IMR-90 (cell line): ENCODE data around the gene SSC4D. TPM values are rescaled to one million over a fixed set of nuclear protein-coding genes. Genes with fewer than 3 reads are reported as not detected.

ENCODE experiments used
- ATAC-seq: fragments of 200-7000 bp; cut with Tn5 transposase; 2 replicates; pipeline ENCODE4 v1.9.1; 2020; ENCODE audit warnings: low read depth, mild to moderate bottlenecking, moderate library complexity
- BruUV-seq: library from RNA; stranded (reverse); fragments of 400-500 nt; replicated peaks from 2 replicates; lab custom pipeline; 2021; lab: Mats Ljungman, UMichigan
- CTCF ChIA-PET: fragments of 300-600 bp; formaldehyde crosslinking; extraction: SDS; loops from one replicate; lab custom pipeline; 2021; ENCODE audit warnings: antibody characterized with exemption; lab: Yijun Ruan, JAX
- POLR2A ChIA-PET: fragments of 300-600 bp; sonication (Branson Sonifier 250); formaldehyde crosslinking; loops from one replicate; lab custom pipeline; 2022; ENCODE audit warnings: antibody characterized with exemption; ENCODE audit not compliant: unreplicated experiment; lab: Charles Lee
- DNase-seq: peaks from one replicate; pipeline ENCODE4 v3.0.0; 2013
- H2AFZ ChIP-seq: replicated peaks from 2 replicates; pipeline ENCODE3; 2013; ENCODE audit warnings: low read length, mild to moderate bottlenecking; ENCODE audit not compliant: poor library complexity
- H2AK5ac ChIP-seq: 2 replicates; pipeline ENCODE4 v1.6.1; 2013; ENCODE audit warnings: low read depth, low read length, inconsistent platforms
- H2AK9ac ChIP-seq: replicated peaks from 2 replicates; pipeline ENCODE3; 2013; ENCODE audit warnings: mild to moderate bottlenecking, low read depth, low read length, moderate library complexity; ENCODE audit not compliant: poor library complexity
- H2BK120ac ChIP-seq: 2 replicates; pipeline ENCODE4 v1.6.1; 2013; ENCODE audit warnings: low read depth, low read length, inconsistent platforms
- H2BK15ac ChIP-seq: 3 replicates; pipeline ENCODE4 v1.6.1; 2013; ENCODE audit warnings: low read depth, low read length, inconsistent platforms
- H2BK20ac ChIP-seq: 2 replicates; pipeline ENCODE4 v1.6.1; 2013; ENCODE audit warnings: low read depth, mild to moderate bottlenecking, inconsistent platforms, low read length, moderate library complexity
- H2BK5ac ChIP-seq: 2 replicates; pipeline ENCODE4 v1.6.1; 2013; ENCODE audit warnings: mild to moderate bottlenecking, low read depth, low read length, inconsistent platforms; ENCODE audit not compliant: poor library complexity, severe bottlenecking
- H3K14ac ChIP-seq: replicated peaks from 2 replicates; pipeline ENCODE4 v1.6.1; 2013; ENCODE audit warnings: low read depth, low read length, inconsistent platforms
- H3K18ac ChIP-seq: 2 replicates; pipeline ENCODE4 v1.6.1; 2013; ENCODE audit warnings: low read depth, low read length, control low read depth
- H3K23ac ChIP-seq: 2 replicates; pipeline ENCODE4 v1.6.1; 2013; ENCODE audit warnings: low read depth, low read length, inconsistent platforms
- H3K27ac ChIP-seq: 2 replicates; pipeline ENCODE4 v1.5.1; 2013; ENCODE audit warnings: mild to moderate bottlenecking, control low read depth, low read length; ENCODE audit not compliant: insufficient read depth
- H3K27me3 ChIP-seq: 2 replicates; pipeline ENCODE4 v1.6.1; 2013; ENCODE audit warnings: low read length; ENCODE audit not compliant: control insufficient read depth, insufficient read depth
- H3K36me3 ChIP-seq: 2 replicates; pipeline ENCODE4 v1.6.1; 2013; ENCODE audit warnings: low read length, mixed read lengths; ENCODE audit not compliant: control insufficient read depth, insufficient read depth
- H3K4ac ChIP-seq: 2 replicates; pipeline ENCODE4 v1.6.1; 2013; ENCODE audit warnings: low read depth, low read length, inconsistent platforms
- H3K4me1 ChIP-seq: 2 replicates; pipeline ENCODE4 v1.6.1; 2013; ENCODE audit warnings: low read length, mixed read lengths; ENCODE audit not compliant: control insufficient read depth, insufficient read depth
- H3K4me2 ChIP-seq: 2 replicates; pipeline ENCODE4 v1.6.1; 2013; ENCODE audit warnings: low read depth, mild to moderate bottlenecking, control low read depth, low read length, moderate library complexity
- H3K4me3 ChIP-seq: 2 replicates; pipeline ENCODE4 v1.5.1; 2013; ENCODE audit warnings: low read depth, mild to moderate bottlenecking, control low read depth, low read length, moderate library complexity; ENCODE audit not compliant: insufficient read depth
- H3K56ac ChIP-seq: 2 replicates; pipeline ENCODE4 v1.6.1; 2013; ENCODE audit warnings: low read length, inconsistent platforms; ENCODE audit not compliant: insufficient read depth; ENCODE audit errors: extremely low read depth
- H3K79me1 ChIP-seq, 2 experiments: 2 replicates each; pipeline ENCODE4 v1.6.1; 2013; ENCODE audit warnings: low read length in 2 of 2, inconsistent platforms in 1 of 2, low read depth in 1 of 2
- H3K9ac ChIP-seq: 2 replicates; pipeline ENCODE4 v1.6.1; 2013; ENCODE audit warnings: low read depth, low read length, control low read depth
- H3K9me1 ChIP-seq: 2 replicates; pipeline ENCODE4 v1.6.1; 2013; ENCODE audit warnings: low read length, inconsistent platforms; ENCODE audit not compliant: insufficient read depth
- H3K9me3 ChIP-seq: 2 replicates; pipeline ENCODE4 v1.6.1; 2013; ENCODE audit warnings: low read length; ENCODE audit not compliant: control insufficient read depth, insufficient read depth
- H4K20me1 ChIP-seq: 2 replicates; pipeline ENCODE4 v1.6.1; 2013; ENCODE audit warnings: low read length, inconsistent platforms; ENCODE audit not compliant: insufficient read depth
- H4K5ac ChIP-seq: 2 replicates; pipeline ENCODE4 v1.6.1; 2013; ENCODE audit warnings: mild to moderate bottlenecking, low read depth, low read length, control low read depth
- H4K8ac ChIP-seq, 2 experiments: 2 replicates each; pipeline ENCODE4 v1.6.1; 2013; ENCODE audit warnings: low read depth in 2 of 2, low read length in 2 of 2, control low read depth in 1 of 2, inconsistent platforms in 1 of 2
- H4K91ac ChIP-seq: 2 replicates; pipeline ENCODE4 v1.6.1; 2013; ENCODE audit warnings: low read depth, low read length, inconsistent platforms; ENCODE audit not compliant: insufficient read depth
- CEBPB ChIP-seq: IDR thresholded peaks from 2 replicates; pipeline ENCODE4 v1.6.1; 2012; ENCODE audit warnings: low read depth, low read length, improper control_type of control experiment
- CTCF ChIP-seq: conservative IDR thresholded peaks from 2 replicates; pipeline ENCODE4 v1.5.1; 2012; ENCODE audit warnings: mild to moderate bottlenecking, low read depth, low read length, improper control_type of control experiment
- ELK1 ChIP-seq: fragments of 150-350 bp; IDR thresholded peaks from 2 replicates; pipeline ENCODE4 v1.6.1; 2016; ENCODE audit warnings: low read depth, mild to moderate bottlenecking, low read length, moderate library complexity, borderline replicate concordance
- FOS ChIP-seq: fragments of 150-350 bp; IDR thresholded peaks from 2 replicates; pipeline ENCODE4 v1.6.1; 2016; ENCODE audit warnings: low read depth, low read length
- MAFK ChIP-seq: IDR thresholded peaks from 2 replicates; pipeline ENCODE4 v1.6.1; 2012; ENCODE audit warnings: low read depth, low read length, improper control_type of control experiment
- MAZ ChIP-seq: IDR thresholded peaks from 2 replicates; pipeline ENCODE4 v1.6.1; 2012; ENCODE audit warnings: low read depth, mild to moderate bottlenecking, low read length, improper control_type of control experiment, moderate library complexity, borderline replicate concordance
- NFE2L2 ChIP-seq: fragments of 150-350 bp; IDR thresholded peaks from 2 replicates; pipeline ENCODE4 v1.6.1; 2016; ENCODE audit warnings: low read depth, mild to moderate bottlenecking, low read length
- POLR2A ChIP-seq: IDR thresholded peaks from 2 replicates; pipeline ENCODE4 v1.6.1; 2012; ENCODE audit warnings: mild to moderate bottlenecking, low read depth, low read length
- RCOR1 ChIP-seq: IDR thresholded peaks from 2 replicates; pipeline ENCODE4 v1.6.1; 2012; ENCODE audit warnings: mild to moderate bottlenecking, low read length, improper control_type of control experiment; ENCODE audit not compliant: insufficient replicate concordance
- SMC3 ChIP-seq: fragments of 150-350 bp; IDR thresholded peaks from 2 replicates; pipeline ENCODE4 v1.6.1; 2016; ENCODE audit warnings: low read depth, mild to moderate bottlenecking, antibody characterized with exemption, low read length, moderate library complexity
- USF2 ChIP-seq: fragments of 150-350 bp; IDR thresholded peaks from 2 replicates; pipeline ENCODE4 v1.6.1; 2017; ENCODE audit warnings: mild to moderate bottlenecking, antibody characterized with exemption, low read length, low read depth
- WGBS, 2 experiments: methylation state at CpG; one replicate each; pipeline versions ENCODE4 v1.1.5 to v1.1.7; 2013; ENCODE audit warnings: missing lambda C conversion rate in 2 of 2; ENCODE audit not compliant: insufficient read length in 1 of 2; ENCODE audit errors: extremely low coverage in 2 of 2; 5-methylcytosine and 5-hydroxymethylcytosine counted together
- dilution Hi-C: fragments of 300-500 bp; cut with HindIII; formaldehyde crosslinking; loops from one replicate; pipeline ENCODE4 v1.14.3; 2018; ENCODE audit warnings: low sequenced_read_pairs; ENCODE audit not compliant: unreplicated experiment
- in situ Hi-C: fragments of 300-500 bp; cut with MboI; formaldehyde crosslinking; loops from 3 replicates; pipeline ENCODE4 v1.14.3; 2019; ENCODE audit warnings: low sequenced_read_pairs, inconsistent platforms, mixed read lengths
- intact Hi-C: fragments of 100-400 bp; cut with micrococcal nuclease; formaldehyde crosslinking; loops from 2 replicates; pipeline ENCODE4 v1.10.0; 2022
- polyA plus RNA-seq, 3 experiments: library from polyadenylated mRNA; depleted of rRNA; stranded (reverse); fragments of >200 nt; gene quantifications; 2 replicates each; pipeline ENCODE4 v1.2.3, GENCODE V29; 2012; ENCODE audit warnings: low replicate concordance in 1 of 3
- total RNA-seq: library from RNA; depleted of rRNA; stranded (reverse); fragments of >200 nt; gene quantifications from 2 replicates; pipeline ENCODE4 v1.2.3, GENCODE V29; 2012

The SSC4D gene
- total and polyA plus RNA-seq, 2 of the 4 experiments (the other 2 are of a cell fraction): 0.36 to 0.70 TPM

GRCh38 chr7:76372984-76373833, 36.3 kb downstream of the SSC4D start:
- H3K27ac ChIP-seq: peak overlapping the region; percentile 10; the same call in 1 of the 2 replicates
- BruUV-seq: no TSS peak
- intact Hi-C loops (no loop called here), dilution Hi-C loops (no loop called here), in situ Hi-C loops (no loop called here)
- peak overlapping the region; percentile 34 to 95; a peak in 3 of 4 replicates for H4K8ac ChIP-seq
- peak overlapping the region; percentile 98 for H2BK120ac ChIP-seq
- no peaks in the 10 kb centered on the region for H3K9me3 ChIP-seq
- peak overlapping the region; percentile 71 for H2BK5ac ChIP-seq
- peak overlapping the region; percentile 74; the same call in 1 of the 3 replicates for H2BK15ac ChIP-seq
- ChIA-PET POLR2A (no interaction called here), CTCF (no interaction called here)
- H4K5ac ChIP-seq: peak overlapping the region; percentile 87; the same call in 1 of the 2 replicates
- TF ChIP-seq POLR2A (no peak), RCOR1 (no peak), CEBPB (no peak), MAZ (peak; percentile 37; the same call in 1 of the 2 replicates), USF2 (no peak), ELK1 (no peak), MAFK (peak; percentile 48; the same call in 1 of the 2 replicates), NFE2L2 (peak; percentile 94), CTCF (no peak), SMC3 (no peak), FOS (peak; percentile 66)
- H3K56ac ChIP-seq: no peak overlapping the region
- ATAC-seq (peak; percentile 95), DNase-seq (peak; percentile 83)
- peak overlapping the region; percentile 98 for H3K4ac ChIP-seq
- H4K20me1 ChIP-seq: no peaks in the 10 kb centered on the region
- H3K9ac ChIP-seq: no peak overlapping the region
- no peak overlapping the region for H3K4me3 ChIP-seq
- H3K14ac ChIP-seq: peak overlapping the region; percentile 93
- H2AK5ac ChIP-seq: peak overlapping the region; percentile 97
- peak overlapping the region; percentile 73 for H3K18ac ChIP-seq
- peak overlapping the region; percentile 83 for H2AFZ ChIP-seq
- no peak overlapping the region for H3K4me2 ChIP-seq
- H3K4me1 ChIP-seq: peaks cover 3% of the 10 kb centered on the region
- peak overlapping the region; percentile 89 for H2AK9ac ChIP-seq
- peaks cover 19% of the 10 kb centered on the region; the same call in 1 of the 2 replicates for H3K9me1 ChIP-seq
- H3K36me3 ChIP-seq: no peaks in the 10 kb centered on the region
- H2BK20ac ChIP-seq: peak overlapping the region; percentile 97
- 70% methylated on average over 8 of the region's 9 CpGs; no CpG with 5 or more reads in 1 of the 2 experiments for WGBS, 2 experiments
- H3K27me3 ChIP-seq: no peaks in the 10 kb centered on the region
- peak overlapping the region; percentile 51; the same call in 1 of the 2 replicates for H3K23ac ChIP-seq
- peak overlapping the region; percentile 94 for H4K91ac ChIP-seq
- H3K79me1 ChIP-seq: peaks cover 0 to 4% of the 10 kb centered on the region in 2 experiments; a peak in 1 of 4 replicates
